HepG2 (cell line): Measurements from ENCODE around the gene ARMC5. TPM values are rescaled to one million over a fixed set of nuclear protein-coding genes. Genes with fewer than 3 reads are reported as not detected.
A peak's percentile ranks its signal among the peaks of the same experiment; 100 is the strongest.

ENCODE experiments used
- BCL3 ChIP-seq: sonication (generic); formaldehyde crosslinking; IDR thresholded peaks from 2 replicates; pipeline ENCODE4 v1.5.1; 2020; ENCODE audit warnings: mild to moderate bottlenecking, missing genetic modification reagents, moderate library complexity
- BORCS8-MEF2B ChIP-seq: sonication (generic); formaldehyde crosslinking; IDR thresholded peaks from 2 replicates; pipeline ENCODE4 v1.8.0; 2022; ENCODE audit warnings: mild to moderate bottlenecking, missing genetic modification reagents
- FOXC1 ChIP-seq: sonication (generic); formaldehyde crosslinking; IDR thresholded peaks from 2 replicates; pipeline ENCODE4 v1.8.0; 2022; ENCODE audit warnings: mild to moderate bottlenecking, missing genetic modification reagents, borderline replicate concordance
- LCORL ChIP-seq, 2 experiments: fragments of 450-650 bp in 1 of 2; sonication (generic) in 1 of 2; formaldehyde crosslinking in 1 of 2; IDR thresholded peaks; 2 replicates each; pipeline versions ENCODE4 v1.5.0 to v1.6.1; 2017 to 2020; ENCODE audit warnings: antibody characterized with exemption in 1 of 2, missing genetic modification reagents in 1 of 2
- MED1 ChIP-seq: sonication (generic); formaldehyde crosslinking; IDR thresholded peaks from 2 replicates; pipeline ENCODE4 v1.4.0; 2020; ENCODE audit warnings: missing genetic modification reagents
- MXD4 ChIP-seq: IDR thresholded peaks from 2 replicates; pipeline ENCODE4 v1.6.1; 2016; ENCODE audit warnings: mild to moderate bottlenecking, missing biosample characterization, missing genetic modification reagents
- PCBP2 ChIP-seq: fragments of 200-400 bp; formaldehyde crosslinking; optimal IDR thresholded peaks from 2 replicates; pipeline ENCODE3; 2018; ENCODE audit warnings: low read length, low read depth; ENCODE audit not compliant: poor library complexity, severe bottlenecking
- STAG1 ChIP-seq: sonication (generic); formaldehyde crosslinking; IDR thresholded peaks from 2 replicates; pipeline ENCODE4 v1.4.0; 2020; ENCODE audit warnings: missing genetic modification reagents
- TRIM22 ChIP-seq: fragments of 450-650 bp; IDR thresholded peaks from 2 replicates; pipeline ENCODE4 v1.6.1; 2017
- TSC22D2 ChIP-seq: sonication (generic); formaldehyde crosslinking; IDR thresholded peaks from 2 replicates; pipeline ENCODE4 v1.5.1; 2020; ENCODE audit warnings: missing genetic modification reagents, mild to moderate bottlenecking, borderline replicate concordance
- ZBTB38 ChIP-seq: sonication (generic); formaldehyde crosslinking; IDR thresholded peaks from 2 replicates; pipeline ENCODE4 v1.5.1; 2020; ENCODE audit warnings: mild to moderate bottlenecking, missing genetic modification reagents
- ZBTB8A ChIP-seq: sonication (generic); formaldehyde crosslinking; IDR thresholded peaks from 2 replicates; pipeline ENCODE4 v1.4.0; 2020; ENCODE audit warnings: mild to moderate bottlenecking, low read depth, missing genetic modification reagents, borderline replicate concordance
- ZNF251 ChIP-seq: sonication (generic); formaldehyde crosslinking; IDR thresholded peaks from 2 replicates; pipeline ENCODE4 v1.9.0; 2021; ENCODE audit warnings: mild to moderate bottlenecking, missing genetic modification reagents
- ZNF256 ChIP-seq: sonication (generic); formaldehyde crosslinking; conservative IDR thresholded peaks from 2 replicates; pipeline ENCODE4 v1.4.0; 2020; ENCODE audit warnings: missing genetic modification reagents
- ZNF33B ChIP-seq: sonication (generic); formaldehyde crosslinking; IDR thresholded peaks from 2 replicates; pipeline ENCODE4 v1.5.1; 2020; ENCODE audit warnings: mild to moderate bottlenecking, missing genetic modification reagents
- ZNF362 ChIP-seq: sonication (generic); formaldehyde crosslinking; IDR thresholded peaks from 2 replicates; pipeline ENCODE4 v1.4.0; 2020; ENCODE audit warnings: missing genetic modification reagents, mild to moderate bottlenecking, borderline replicate concordance
- ZNF510 ChIP-seq: sonication (generic); formaldehyde crosslinking; IDR thresholded peaks from 2 replicates; pipeline ENCODE4 v1.4.0; 2020; ENCODE audit warnings: low read depth, mild to moderate bottlenecking, missing genetic modification reagents
- ZNF513 ChIP-seq: sonication (generic); formaldehyde crosslinking; conservative IDR thresholded peaks from 2 replicates; pipeline ENCODE4 v1.5.0; 2020; ENCODE audit warnings: missing genetic modification reagents
- ZNF543 ChIP-seq: sonication (generic); formaldehyde crosslinking; IDR thresholded peaks from 2 replicates; pipeline ENCODE4 v1.4.0; 2020; ENCODE audit warnings: mild to moderate bottlenecking, missing genetic modification reagents
- ZNF598 ChIP-seq: sonication (generic); formaldehyde crosslinking; IDR thresholded peaks from 2 replicates; pipeline ENCODE4 v1.5.1; 2020; ENCODE audit warnings: mild to moderate bottlenecking, missing genetic modification reagents, borderline replicate concordance
- ZNF652 ChIP-seq: IDR thresholded peaks from 2 replicates; pipeline ENCODE4 v1.6.1; 2016; ENCODE audit warnings: low read depth, borderline replicate concordance
- ZNF674 ChIP-seq: sonication (generic); formaldehyde crosslinking; IDR thresholded peaks from 2 replicates; pipeline ENCODE4 v1.5.0; 2020; ENCODE audit warnings: low read depth, mild to moderate bottlenecking, missing genetic modification reagents
- ZNF784 ChIP-seq: sonication (generic); formaldehyde crosslinking; IDR thresholded peaks from 2 replicates; pipeline ENCODE4 v1.5.1; 2020; ENCODE audit warnings: missing genetic modification reagents, mild to moderate bottlenecking, borderline replicate concordance
- polyA plus RNA-seq, 8 experiments: library from polyadenylated mRNA; depleted of rRNA in 3 of 8; stranded (reverse) in 7 of 8; unstranded in 1 of 8; fragments of >200 nt; fragmentation: Illumina TruSeq in 4 of 8; extraction: Trizol in 4 of 8; gene quantifications; 2 replicates each; pipeline versions ENCODE4 v1.2.1 to v1.2.3, GENCODE V29; 2011 to 2016; ENCODE audit warnings: low read depth in 4 of 8, missing spikeins in 1 of 8, mixed read lengths in 1 of 8; ENCODE audit not compliant: insufficient read depth in 1 of 8
- total RNA-seq, 5 experiments: library from RNA; depleted of rRNA; stranded (reverse); fragments of >200 nt; fragmentation: Illumina TruSeq; extraction: Trizol; gene quantifications; 2 replicates each; pipeline ENCODE4 v1.2.3, GENCODE V29; 2016; ENCODE audit warnings: low read depth in 1 of 5

Gene ARMC5
- total and polyA plus RNA-seq, 2 of the 13 experiments (the other 11 are each of a cell fraction or from before 2014, with no cell fraction given), result 10.8 to 22.3 TPM

- 0 out of 2 replicates have a peak, but pooled peaks have one; percentile 79 for TF ChIP-seq TSC22D2 (CRISPR knock-in tag)
- no peak; the same call in 1 of the 2 replicates for TF ChIP-seq ZNF33B
- TF ChIP-seq ZNF251 (CRISPR knock-in tag), result 0 out of 2 replicates have a peak, but pooled peaks have one; percentile 28
- no peak; the same call in 1 of the 2 replicates for TF ChIP-seq ZNF652
- TF ChIP-seq STAG1 (CRISPR knock-in tag), result peak; percentile 28; the same call in 1 of the 2 replicates
- TF ChIP-seq ZNF256, result no peak
- TF ChIP-seq MED1, result peak; percentile 89
- TF ChIP-seq ZNF513 (CRISPR knock-in tag), result peak; percentile 32; the same call in 1 of the 2 replicates
- TF ChIP-seq ZNF784 (CRISPR knock-in tag), result peak; percentile 89; the same call in 1 of the 2 replicates
- TF ChIP-seq FOXC1, result peak; percentile 85; the same call in 1 of the 2 replicates
- no peak for TF ChIP-seq ZBTB8A (CRISPR knock-in tag)
- TF ChIP-seq ZNF598 (CRISPR knock-in tag), result peak; percentile 93; the same call in 1 of the 2 replicates
- no peak; the same call in none of the 2 replicates for TF ChIP-seq MXD4 (CRISPR knock-in tag)
- TF ChIP-seq BCL3, result peak; percentile 84
- TF ChIP-seq ZNF362 (CRISPR knock-in tag), result peak; percentile 63; the same call in 1 of the 2 replicates
- 0 out of 2 replicates have a peak, but pooled peaks have one; percentile 29 for TF ChIP-seq ZNF674 (CRISPR knock-in tag)
- TF ChIP-seq ZNF543 (CRISPR knock-in tag), result peak; percentile 98
- no peak; the same call in 1 of the 2 replicates for TF ChIP-seq LCORL (IDR thresholded peaks at IDR 0.05)
- TF ChIP-seq LCORL (CRISPR knock-in tag; IDR thresholded peaks at IDR 0.05), result peak; percentile 92
- TF ChIP-seq BORCS8-MEF2B (CRISPR knock-in tag), result peak; percentile 86
- TF ChIP-seq PCBP2, result no peak
- no peak for TF ChIP-seq TRIM22
- peak; percentile 96 for TF ChIP-seq ZBTB38 (CRISPR knock-in tag)
- TF ChIP-seq ZNF510 (CRISPR knock-in tag), result peak; percentile 89; the same call in 1 of the 2 replicates
Observed at GRCh38 chr16:31507929-31508705, 48.8 kb downstream of the ARMC5 start, which contains the start of gene RUSF1 (continued).
